ENCODE measurements around the gene TPGS2.

DNA sequence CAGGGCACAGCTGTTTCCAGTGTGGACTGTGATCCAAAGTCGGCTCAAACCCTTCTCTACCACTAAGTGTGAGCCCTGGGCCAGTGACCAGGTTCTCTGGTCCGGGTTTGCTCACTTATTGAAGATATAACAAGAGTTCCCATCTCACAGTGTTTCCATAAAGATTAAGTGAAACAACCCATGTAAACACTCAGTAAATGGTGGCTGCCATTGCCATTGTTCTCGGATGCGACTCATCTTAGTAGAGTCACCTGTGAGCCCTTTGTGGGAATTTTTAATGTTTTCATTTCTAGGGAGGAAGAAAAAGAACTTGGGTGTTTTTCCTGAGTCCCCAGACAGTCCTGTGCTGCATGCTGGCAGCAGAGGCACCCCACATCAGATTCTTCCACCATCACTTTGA, 53.4 kb downstream of the TPGS2 start:
- no peak for TF ChIP-seq GATA3 (IDR thresholded peaks at IDR 0.05; ENCODE audit: low read depth, low read length)
- no peak for TF ChIP-seq GATA2 (IDR thresholded peaks at IDR 0.05; ENCODE audit: low read depth, low read length)

Measured in SH-SY5Y (cell line).